GM19395 (cell line): ENCODE measurements around the gene PLD3.
"Not testable (repeated sequence)": the region's sequence is repeated elsewhere in the genome, so short reads cannot be mapped to it uniquely, and the experiment has no call there.

Experiments
- ATAC-seq: cut with Tn5 transposase; IDR thresholded peaks from one replicate; pipeline ENCODE4 v1.9.1; 2021; ENCODE audit warnings: mild to moderate bottlenecking, moderate library complexity; ENCODE audit not compliant: unreplicated experiment

The PLD3 gene

DNA sequence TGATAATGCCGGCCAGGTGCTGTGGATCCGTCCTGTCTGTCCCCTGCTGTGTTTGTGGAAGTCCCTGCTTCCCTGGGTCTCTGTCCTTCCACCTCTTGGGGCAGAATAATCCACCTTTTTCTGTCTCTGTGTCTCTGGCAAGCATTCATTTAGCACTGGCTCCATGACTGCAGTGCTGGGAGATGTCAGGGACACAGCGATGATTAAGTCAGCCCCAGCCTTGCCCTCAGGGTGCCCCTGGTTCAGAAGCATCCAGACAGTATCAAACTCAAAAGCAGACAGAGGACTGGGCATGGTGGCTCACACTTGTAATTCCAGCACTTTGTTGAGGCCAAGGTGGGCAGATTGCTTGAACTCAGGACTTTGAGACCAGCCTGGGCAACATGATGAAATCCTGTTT, 40.0 kb downstream of the PLD3 start:
- no peak for ATAC-seq

DNA sequence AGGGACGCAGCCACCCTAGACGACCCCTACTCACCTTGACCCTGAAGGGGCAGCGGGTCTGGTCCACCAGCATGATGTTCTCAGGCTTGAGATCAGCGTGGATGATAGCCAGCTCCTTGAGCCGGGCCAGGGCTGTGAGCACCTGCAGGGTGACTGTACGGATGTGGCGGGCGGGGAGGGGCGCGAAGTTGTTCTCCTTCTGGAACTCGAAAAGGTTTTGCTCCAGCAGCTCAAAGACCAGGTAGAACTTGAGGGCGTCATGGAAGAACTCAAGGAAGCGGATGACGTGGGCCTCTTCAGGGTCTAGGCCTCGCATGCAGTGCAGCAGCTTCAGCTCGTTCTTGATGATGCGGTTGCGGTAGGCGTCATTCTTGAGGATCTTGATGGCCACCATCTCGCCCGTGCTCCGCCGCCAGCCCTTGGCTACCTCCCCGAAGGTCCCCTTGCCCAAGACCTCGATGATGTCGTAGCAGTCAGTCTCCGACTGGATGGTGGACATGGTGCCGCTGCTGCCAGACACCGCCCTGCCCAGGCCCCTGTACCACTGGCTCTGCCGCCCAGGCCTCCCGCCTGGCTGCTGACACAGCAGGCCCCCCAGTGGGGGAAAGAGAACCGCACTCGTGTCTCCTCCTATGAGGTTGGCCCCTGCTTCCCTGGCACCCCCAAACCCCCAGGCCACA, 41.0 kb downstream of the PLD3 start:
- no peak for ATAC-seq

DNA sequence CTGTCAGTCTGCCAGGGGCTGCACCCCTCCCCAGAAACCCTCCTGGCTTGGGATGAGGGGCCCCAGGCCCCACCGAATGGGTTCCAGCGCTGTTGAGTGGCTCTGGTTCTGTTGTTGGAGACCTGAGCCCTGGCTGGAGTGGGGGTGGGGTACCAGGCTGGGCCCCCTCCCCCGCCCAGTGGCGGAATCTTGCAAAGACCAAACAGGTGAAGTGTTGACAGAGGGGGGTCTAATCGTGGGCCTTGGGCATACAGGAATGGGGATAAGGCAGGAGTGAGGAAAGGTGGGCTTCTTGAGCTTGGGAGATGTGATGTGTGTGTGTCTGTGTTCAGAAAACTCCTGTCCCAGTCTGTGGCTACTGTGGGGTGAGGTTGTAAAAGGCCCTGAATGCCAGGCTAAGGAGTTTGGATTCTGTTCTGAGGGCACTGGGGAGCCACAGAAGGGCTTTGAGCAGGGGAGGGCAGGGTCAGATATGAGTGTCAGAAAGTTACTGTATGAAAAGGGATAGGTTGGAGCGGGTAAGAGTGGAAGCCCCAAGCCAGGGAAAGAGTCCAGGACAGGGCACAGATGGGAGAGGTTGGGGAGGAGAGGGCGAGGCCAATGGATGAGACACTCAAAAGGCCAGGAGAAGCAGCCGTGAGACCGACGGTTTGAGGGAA, 41.7 kb downstream of the PLD3 start, which contains the start of gene HIPK4:
HIPK4 (minus strand) TSS at position 98 of the 659 bp plus-strand sequence. CDS start 279 bp downstream, outside the sequence.
- no peak for ATAC-seq

GRCh38 chr19:40392123-40392522, 43.6 kb downstream of the PLD3 start:
- no peak for ATAC-seq

DNA sequence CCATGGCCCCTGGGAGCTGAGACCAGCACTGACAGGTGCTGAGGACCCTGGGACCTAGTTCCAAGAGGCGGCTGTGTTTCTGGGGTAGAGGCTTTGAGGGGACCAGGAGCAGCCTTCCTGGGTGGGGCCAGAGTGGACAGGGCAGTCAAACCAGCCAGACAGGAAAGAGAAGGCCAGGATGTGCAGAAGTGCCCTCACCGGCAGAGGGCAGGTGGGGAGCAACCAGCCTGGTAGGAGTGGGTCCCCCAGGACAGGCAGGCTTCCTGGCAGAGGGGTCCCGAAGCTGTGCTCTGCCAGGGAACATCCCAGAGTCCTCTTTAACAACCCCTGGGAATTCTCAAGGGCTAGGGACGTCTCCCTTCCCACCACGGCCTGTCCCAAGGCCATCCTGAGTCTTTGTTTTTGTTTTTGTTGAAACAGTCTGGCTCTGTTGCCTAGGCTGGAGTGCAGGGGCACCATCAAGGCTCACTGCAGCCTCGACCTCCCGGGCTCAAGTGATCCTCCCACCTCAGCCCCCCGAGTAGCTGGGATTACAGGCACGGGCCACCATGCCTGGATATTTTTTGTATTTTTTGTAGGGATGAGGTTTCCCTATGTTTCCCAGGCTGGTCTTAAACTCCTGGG, 44.5 kb downstream of the PLD3 start:
- ATAC-seq = no peak

- no peak for ATAC-seq
These were observed 45.7 kb downstream of the PLD3 start for GRCh38 chr19:40393894-40394815.

DNA sequence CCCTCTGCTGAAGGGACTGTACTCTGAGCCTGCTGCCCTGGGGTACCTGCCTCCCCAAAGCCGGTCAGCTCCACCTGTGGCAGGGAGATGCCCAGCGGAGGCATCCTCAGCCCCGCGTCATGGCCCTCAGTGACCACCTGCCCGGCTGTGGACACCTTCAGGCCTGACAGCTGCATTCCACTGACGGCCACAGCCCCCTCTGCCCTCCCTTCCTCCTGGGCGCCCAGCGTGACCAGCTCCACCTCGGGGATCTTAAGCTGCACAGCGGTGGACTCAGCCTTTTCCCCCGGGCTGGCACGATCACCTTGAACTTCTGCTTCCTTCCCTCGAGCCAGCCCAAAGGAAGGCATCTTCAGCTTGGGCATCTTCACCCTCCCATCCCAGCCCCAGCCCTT, 46.3 kb downstream of the PLD3 start:
- no peak for ATAC-seq

GRCh38 chr19:40395956-40396355, 47.5 kb downstream of the PLD3 start:
- ATAC-seq = no peak

- ATAC-seq = no peak
These were observed 48.5 kb downstream of the PLD3 start for GRCh38 chr19:40396886-40397567.

DNA sequence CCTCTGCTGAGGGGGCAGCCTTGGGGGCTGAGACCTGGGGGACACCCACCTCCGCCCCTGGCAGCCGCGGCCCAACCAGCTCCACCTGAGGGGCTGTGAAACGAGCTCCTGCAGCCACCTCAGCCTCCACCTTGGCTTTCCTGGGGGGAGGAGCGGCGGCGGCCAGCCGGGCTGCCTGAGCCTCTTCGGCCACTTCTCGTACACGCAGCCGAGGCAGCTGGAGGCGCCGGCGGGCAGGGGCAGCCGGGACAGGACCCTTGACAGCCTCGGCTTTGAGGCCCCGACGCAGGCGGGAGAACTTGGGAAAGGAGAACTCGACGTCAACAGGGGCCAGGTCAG, 49.0 kb downstream of the PLD3 start:
- ATAC-seq = no peak

- no peak for ATAC-seq
These were observed 50.1 kb downstream of the PLD3 start for GRCh38 chr19:40398417-40399131.

- ATAC-seq = no peak
These were observed 52.1 kb downstream of the PLD3 start for GRCh38 chr19:40400559-40400958.

- peak; percentile 63 for ATAC-seq
These were observed 54.9 kb downstream of the PLD3 start for GRCh38 chr19:40403262-40403984.

GRCh38 chr19:40407714-40408597, 59.5 kb downstream of the PLD3 start:
- ATAC-seq = no peak

DNA sequence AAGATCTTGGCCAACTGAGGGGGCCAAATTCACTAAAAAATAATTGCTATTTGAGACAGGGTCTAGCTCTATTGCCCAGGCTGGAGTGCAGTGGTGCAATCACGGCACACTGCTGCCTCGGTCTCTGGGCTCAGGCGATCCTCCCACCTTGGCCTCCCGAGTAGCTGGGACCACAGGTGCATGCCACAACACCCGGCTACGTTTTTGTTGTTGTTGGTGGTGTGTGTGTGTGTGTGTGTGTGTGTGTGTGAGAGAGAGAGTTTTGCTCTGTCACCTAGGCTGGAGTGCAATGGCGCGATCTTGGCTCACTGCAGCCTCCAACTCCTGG, 60.1 kb downstream of the PLD3 start:
- not testable (repeated sequence) for ATAC-seq

DNA sequence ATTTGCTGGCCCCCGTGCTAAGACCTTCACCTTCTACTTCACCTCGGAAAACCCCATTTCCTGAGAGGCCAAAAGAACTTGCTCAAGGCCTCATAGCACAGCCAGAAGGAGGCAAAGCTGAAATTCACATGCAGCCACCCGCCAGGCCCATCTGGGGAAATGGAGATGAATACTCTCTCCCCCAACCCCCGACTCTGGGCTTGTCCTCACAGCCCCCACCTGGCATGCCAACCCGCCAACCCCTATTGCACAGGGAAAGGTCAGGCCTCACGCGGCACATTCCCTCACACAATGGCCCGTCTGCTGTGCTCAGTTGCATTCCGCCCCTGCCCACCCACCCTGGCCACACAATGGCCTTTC, 61.5 kb downstream of the PLD3 start:
- no peak for ATAC-seq

GRCh38 chr19:40411125-40411842, 62.8 kb downstream of the PLD3 start:
- no peak for ATAC-seq

DNA sequence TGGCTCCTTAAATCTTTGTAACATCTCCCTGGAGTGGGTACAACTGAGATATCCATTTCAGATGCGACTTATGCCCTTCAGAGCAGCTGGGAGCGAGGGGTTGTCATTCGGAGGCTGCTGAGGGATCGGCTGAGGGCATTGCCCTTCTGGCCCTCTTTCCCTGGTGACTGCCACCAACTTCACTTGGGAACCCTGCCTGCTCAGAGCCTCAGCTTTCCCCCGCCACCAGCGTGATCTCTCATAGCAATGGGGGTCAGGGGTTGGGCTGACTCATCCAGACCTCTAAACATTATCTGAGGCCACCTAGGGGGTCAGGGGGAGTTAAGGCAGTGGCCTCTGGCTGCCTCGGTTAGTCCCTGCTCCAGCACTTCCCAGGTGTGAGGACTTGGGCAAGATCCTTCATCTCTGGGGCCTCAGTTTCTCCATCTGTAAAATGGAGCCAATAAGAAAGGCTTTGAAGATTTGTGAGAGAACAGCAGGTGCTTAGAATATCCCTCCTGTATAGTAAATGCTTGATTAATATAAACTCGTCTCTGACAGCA, 63.5 kb downstream of the PLD3 start:
- no peak for ATAC-seq
